LHCN-M2 (cell line): ENCODE results near the gene TMEM63C. TPM values are rescaled to one million over a fixed set of nuclear protein-coding genes. Genes with fewer than 3 reads are reported as not detected.

Experiments
- DNase-seq: peaks from one replicate; pipeline ENCODE4 v3.0.0-alpha.2; 2012; ENCODE audit warnings: low read depth
- total RNA-seq: library from RNA; depleted of rRNA; stranded (reverse); fragments of >200 nt; gene quantifications from 2 replicates; pipeline ENCODE4 v1.2.3, GENCODE V29; 2014

The TMEM63C gene
- total RNA-seq, 1 experiment from 2014 or later, result 0.06 TPM

DNA sequence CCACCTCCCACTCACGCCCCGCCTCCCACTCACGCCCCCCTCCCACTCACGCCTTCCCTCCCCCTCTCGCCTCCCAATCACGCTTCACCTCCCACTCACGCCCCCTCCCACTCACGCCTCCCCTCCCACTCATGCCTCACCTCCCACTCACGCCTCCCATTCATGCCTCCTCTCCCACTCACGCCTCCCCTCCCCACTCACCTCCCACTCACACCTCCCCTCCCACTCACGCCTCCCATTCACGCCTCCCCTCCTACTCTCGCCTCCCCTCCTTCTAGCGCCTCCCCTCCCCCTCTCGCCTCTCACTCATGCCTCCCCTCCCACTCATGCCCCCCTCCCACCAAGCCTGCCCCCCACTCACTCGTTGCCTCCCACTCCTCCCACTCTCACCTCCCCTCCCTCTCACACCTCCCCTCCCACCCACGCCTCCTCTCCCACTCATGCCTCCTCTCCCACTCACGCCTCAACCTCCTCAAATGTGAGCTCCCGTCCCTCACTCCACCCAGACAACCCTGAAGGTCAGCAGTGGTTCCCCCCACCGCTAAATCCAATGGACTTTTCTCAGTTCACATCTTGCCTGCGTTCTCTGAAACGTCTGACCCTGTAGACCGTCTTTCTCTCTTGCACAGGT lies 39.8 kb downstream of the TMEM63C start:
- no peak for DNase-seq

GRCh38 chr14:77222546-77223225 lies 41.1 kb downstream of the TMEM63C start:
- DNase-seq, result no peak

- no peak for DNase-seq
Observed at GRCh38 chr14:77224212-77224611, 42.6 kb downstream of the TMEM63C start.

GRCh38 chr14:77225254-77225653 lies 43.7 kb downstream of the TMEM63C start:
- DNase-seq, result no peak

DNA sequence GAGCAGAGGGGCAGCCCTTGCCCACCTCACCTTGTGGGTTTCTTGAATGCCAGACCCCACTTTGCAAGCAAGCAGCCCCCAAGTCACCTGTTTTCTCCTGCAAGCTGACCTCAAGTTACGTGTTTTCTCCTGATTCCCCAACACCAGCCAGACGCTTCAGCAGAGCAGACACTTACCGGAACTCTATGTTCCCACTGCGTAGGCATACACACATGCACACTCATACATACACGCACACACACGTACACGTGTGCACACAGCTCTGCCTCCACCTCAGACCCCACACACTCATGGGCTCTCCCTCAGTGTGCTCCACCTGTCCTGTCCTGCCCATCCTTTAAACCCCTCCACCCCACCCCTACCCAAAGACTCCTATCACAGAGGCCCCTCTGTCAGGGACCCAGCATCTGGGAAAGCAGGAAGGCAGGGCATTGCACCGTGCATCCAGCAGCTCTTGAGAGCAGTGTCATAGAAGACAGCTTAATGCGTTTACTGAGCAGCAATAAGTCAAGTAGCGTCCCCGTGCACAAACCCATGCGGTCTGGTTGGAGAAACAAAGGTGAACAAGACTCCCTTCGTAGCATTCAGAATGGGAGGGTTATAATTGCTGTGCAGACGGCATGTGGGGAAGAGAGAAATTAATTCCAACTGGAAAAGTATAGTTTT lies 44.4 kb downstream of the TMEM63C start:
- no peak for DNase-seq

DNA sequence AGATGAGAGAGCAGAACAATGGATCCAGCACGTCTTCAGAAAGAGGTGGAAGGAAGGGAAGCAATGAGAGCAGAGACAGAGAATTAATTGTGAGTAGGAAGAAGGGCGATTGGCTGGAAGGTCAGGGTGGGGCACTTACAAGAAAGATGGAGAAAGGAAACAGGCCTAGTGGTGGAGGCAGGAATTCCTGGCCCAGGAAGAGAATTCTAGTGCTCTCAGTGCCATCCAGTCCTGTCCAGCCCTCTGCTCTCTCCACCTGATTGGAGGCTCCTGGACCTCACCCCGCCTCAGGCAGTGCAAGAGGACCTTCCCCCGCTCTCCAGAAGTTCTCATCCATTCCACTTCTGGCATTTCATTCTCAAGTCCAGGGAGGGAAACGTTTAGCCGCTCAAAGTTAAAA lies 46.5 kb downstream of the TMEM63C start:
- DNase-seq, result no peak

DNA sequence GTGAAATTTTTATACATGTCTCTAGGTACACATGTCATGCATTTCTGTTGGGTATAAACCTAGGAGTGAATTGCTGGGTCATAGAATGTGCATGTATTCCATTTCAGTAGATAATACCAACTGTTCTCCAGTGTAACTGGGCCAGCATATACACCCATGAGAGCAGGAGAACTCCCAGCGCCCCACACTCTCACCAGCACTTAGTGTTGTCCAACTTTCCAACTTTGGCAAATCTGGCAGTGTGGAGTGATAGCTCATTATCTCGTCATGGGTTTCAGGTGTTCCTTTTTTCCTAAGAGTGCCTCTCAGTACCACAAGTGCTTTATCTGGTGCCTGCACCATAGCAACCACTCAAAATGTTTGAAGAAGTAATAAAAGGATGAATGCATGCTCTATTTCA lies 49.3 kb downstream of the TMEM63C start:
- DNase-seq, result no peak

DNA sequence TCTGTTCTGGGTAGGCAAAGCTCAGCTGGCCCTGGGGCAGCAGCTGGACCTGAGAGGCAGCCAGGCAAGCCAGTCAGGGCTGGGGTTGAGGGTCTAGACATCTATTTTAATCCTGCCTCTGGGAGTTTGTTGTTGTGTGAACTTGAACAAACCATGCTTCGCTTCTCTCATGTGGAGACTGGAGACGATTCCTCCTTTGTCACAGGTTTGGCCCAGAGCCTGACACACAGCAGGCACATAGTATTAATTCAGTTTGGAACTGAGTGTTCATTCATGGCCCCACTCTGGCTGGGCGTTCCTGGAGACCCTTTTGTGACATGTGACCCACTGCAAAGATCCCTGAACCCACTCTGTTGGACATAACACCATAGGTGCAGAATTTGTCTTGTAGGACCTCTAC lies 50.1 kb downstream of the TMEM63C start:
- no peak for DNase-seq

GRCh38 chr14:77236814-77237213 lies 55.2 kb downstream of the TMEM63C start:
- DNase-seq, result no peak

DNA sequence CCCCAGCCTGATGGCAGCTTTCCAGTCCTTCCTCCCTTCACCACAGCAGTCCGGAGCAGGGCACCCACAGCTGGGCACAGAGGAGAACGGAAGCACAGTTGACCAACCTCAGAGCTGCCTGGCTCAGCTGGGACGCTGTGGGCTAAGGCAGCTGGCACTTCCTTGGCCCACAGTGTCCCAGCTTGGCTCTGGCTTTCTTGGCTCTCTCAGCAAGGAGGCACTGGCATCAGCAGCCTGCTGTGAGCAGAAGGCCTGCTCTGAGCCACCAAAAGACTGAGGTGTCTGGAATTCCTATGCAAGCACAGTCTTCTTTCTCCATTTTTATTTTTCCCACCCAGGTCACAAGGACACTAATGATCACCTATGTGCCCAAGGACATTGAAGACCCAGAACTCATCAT lies 56.8 kb downstream of the TMEM63C start:
- no peak for DNase-seq

GRCh38 chr14:77238996-77239395 lies 57.4 kb downstream of the TMEM63C start:
- DNase-seq, result no peak

DNA sequence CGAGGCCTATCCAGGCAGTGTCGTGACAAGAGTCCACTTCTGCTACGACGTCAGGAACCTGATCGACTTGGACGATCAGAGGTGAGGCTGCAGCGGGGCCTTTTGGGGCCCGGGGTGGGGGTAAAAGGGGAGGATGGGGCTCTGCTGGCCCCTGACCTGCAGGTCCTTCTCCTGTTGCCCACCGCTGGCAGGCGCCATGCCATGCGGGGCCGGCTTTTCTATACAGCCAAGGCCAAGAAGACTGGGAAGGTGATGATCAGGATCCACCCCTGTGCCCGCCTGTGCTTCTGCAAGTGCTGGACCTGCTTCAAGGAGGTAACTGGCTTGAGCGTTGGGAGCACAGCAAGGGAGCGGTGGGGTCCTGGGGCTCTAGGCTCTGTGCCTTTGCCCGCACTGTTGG lies 57.8 kb downstream of the TMEM63C start:
- no peak for DNase-seq

DNA sequence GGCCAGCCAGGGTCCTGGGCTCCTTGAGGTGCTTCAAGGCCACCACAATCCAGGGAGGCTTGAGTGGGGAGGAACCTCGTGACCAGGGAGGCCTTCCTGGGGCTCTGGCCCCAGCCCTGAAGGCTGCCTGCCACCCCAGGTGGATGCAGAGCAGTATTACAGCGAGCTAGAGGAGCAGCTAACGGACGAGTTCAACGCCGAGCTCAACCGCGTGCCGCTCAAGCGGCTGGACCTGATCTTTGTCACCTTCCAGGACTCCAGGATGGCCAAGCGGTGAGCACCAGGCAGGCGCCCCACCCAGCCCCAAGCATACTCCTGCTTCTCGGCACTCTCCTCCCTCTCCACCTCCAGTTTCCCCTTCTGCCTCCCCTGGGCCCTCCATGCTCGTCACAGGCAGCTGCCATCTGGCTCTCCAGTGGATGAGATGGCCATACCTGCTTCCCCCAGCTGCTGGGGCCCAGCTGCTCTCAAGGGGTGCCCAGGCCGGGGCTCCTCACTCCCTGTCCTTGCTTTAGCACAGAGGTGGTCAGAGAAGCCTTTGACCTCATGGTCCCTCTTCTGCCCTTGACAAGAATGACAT lies 58.8 kb downstream of the TMEM63C start:
- DNase-seq, result no peak

- DNase-seq, result no peak
Observed at GRCh38 chr14:77241955-77242354, 60.4 kb downstream of the TMEM63C start.

GRCh38 chr14:77242752-77243151 lies 61.2 kb downstream of the TMEM63C start:
- DNase-seq, result no peak

DNA sequence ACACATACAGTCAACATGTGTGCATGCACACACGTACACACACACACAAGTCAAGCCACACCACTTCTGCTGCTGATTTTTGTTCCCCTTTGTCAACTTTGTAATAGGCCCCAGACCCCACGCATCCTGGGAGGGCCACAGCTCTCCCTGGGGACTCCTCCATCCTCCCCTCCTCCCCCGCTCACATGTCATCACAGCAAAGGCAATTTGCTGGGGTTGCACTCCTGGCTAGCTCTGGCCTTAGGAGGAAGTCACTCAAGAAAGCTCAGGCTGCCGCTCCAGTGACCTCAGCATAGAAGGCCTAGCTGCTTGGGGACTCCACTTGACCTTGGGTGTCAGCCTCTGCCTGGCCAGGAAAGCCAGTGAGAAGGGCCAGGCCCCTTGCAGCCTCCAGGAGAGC lies 62.3 kb downstream of the TMEM63C start:
- DNase-seq, result no peak

- DNase-seq, result no peak
Observed at GRCh38 chr14:77245820-77246219, 64.2 kb downstream of the TMEM63C start.

GRCh38 chr14:77246784-77247183 lies 65.2 kb downstream of the TMEM63C start:
- DNase-seq, result no peak

DNA sequence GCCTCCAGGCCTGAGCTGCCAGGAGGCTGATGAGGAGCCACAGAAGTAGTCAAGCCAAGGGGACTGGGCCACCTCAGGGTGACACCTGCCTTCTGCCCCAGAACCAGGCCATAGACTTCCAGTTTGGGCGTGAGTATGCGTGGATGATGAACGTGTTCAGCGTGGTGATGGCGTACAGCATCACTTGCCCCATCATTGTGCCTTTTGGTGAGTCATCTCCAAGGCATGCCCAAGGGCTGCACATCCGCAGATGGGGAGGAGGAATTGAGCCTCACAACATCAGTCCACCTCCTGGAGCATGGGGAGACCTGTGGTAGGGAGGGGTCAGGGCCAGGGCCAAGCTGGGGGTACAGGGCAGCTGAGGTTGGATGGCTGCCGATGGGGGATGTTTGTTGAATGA lies 67.1 kb downstream of the TMEM63C start:
- no peak for DNase-seq

- no peak for DNase-seq
Observed at GRCh38 chr14:77249286-77249685, 67.7 kb downstream of the TMEM63C start.

- no peak for DNase-seq
Observed at GRCh38 chr14:77250927-77251326, 69.3 kb downstream of the TMEM63C start.

GRCh38 chr14:77251870-77252269 lies 70.3 kb downstream of the TMEM63C start:
- DNase-seq, result no peak
